HepG2 (cell line): ENCODE results near the gene FOXD1. TPM values are rescaled to one million over a fixed set of nuclear protein-coding genes. Genes with fewer than 3 reads are reported as not detected.

ENCODE experiments used
- ATF6 ChIP-seq: sonication (generic); formaldehyde crosslinking; conservative IDR thresholded peaks from 2 replicates; pipeline ENCODE4 v1.4.0; 2020; ENCODE audit warnings: missing genetic modification reagents
- ELF3 ChIP-seq: IDR thresholded peaks from 2 replicates; pipeline ENCODE4 v1.6.1; 2016; ENCODE audit warnings: missing genetic modification reagents, missing compliant biosample characterization
- IRF9 ChIP-seq: sonication (generic); formaldehyde crosslinking; IDR thresholded peaks from 2 replicates; pipeline ENCODE4 v1.8.0; 2022; ENCODE audit warnings: missing genetic modification reagents, mild to moderate bottlenecking, borderline replicate concordance
- IRX3 ChIP-seq: sonication (generic); formaldehyde crosslinking; IDR thresholded peaks from 2 replicates; pipeline ENCODE4 v1.8.1; 2023; ENCODE audit warnings: mild to moderate bottlenecking, low read depth, missing genetic modification reagents, borderline replicate concordance
- KDM6A ChIP-seq: IDR thresholded peaks from 2 replicates; pipeline ENCODE4 v1.6.1; 2016; ENCODE audit warnings: low read depth
- KLF15 ChIP-seq: sonication (generic); formaldehyde crosslinking; IDR thresholded peaks from 2 replicates; pipeline ENCODE4 v1.8.1; 2023; ENCODE audit warnings: borderline replicate concordance, mild to moderate bottlenecking, inconsistent platforms, missing genetic modification reagents, mixed read lengths
- MED1 ChIP-seq: sonication (generic); formaldehyde crosslinking; IDR thresholded peaks from 2 replicates; pipeline ENCODE4 v1.4.0; 2020; ENCODE audit warnings: missing genetic modification reagents
- MXD1 ChIP-seq: sonication (generic); formaldehyde crosslinking; IDR thresholded peaks from 2 replicates; pipeline ENCODE4 v1.4.0; 2020; ENCODE audit warnings: mild to moderate bottlenecking, missing genetic modification reagents
- NFRKB ChIP-seq: fragments of 450-650 bp; IDR thresholded peaks from 2 replicates; pipeline ENCODE4 v1.6.1; 2017
- POGZ ChIP-seq: sonication (generic); formaldehyde crosslinking; IDR thresholded peaks from 2 replicates; pipeline ENCODE4 v1.4.0; 2020; ENCODE audit warnings: mild to moderate bottlenecking, missing genetic modification reagents
- REL ChIP-seq: sonication (generic); formaldehyde crosslinking; conservative IDR thresholded peaks from 2 replicates; pipeline ENCODE4 v1.8.0; 2022; ENCODE audit warnings: mild to moderate bottlenecking, missing genetic modification reagents, moderate library complexity
- SIX4 ChIP-seq: sonication (generic); formaldehyde crosslinking; IDR thresholded peaks from 2 replicates; pipeline ENCODE4 v1.4.0; 2020; ENCODE audit warnings: missing genetic modification reagents
- TEAD3 ChIP-seq: optimal IDR thresholded peaks from 2 replicates; pipeline ENCODE3; 2016; ENCODE audit warnings: borderline replicate concordance
- TFE3 ChIP-seq: IDR thresholded peaks from 2 replicates; pipeline ENCODE4 v1.6.1; 2016
- YEATS4 ChIP-seq: sonication (generic); formaldehyde crosslinking; IDR thresholded peaks from 2 replicates; pipeline ENCODE4 v1.4.0; 2020; ENCODE audit warnings: missing genetic modification reagents, borderline replicate concordance
- ZBTB38 ChIP-seq: sonication (generic); formaldehyde crosslinking; IDR thresholded peaks from 2 replicates; pipeline ENCODE4 v1.5.1; 2020; ENCODE audit warnings: mild to moderate bottlenecking, missing genetic modification reagents
- ZFP90 ChIP-seq: sonication (generic); formaldehyde crosslinking; IDR thresholded peaks from 2 replicates; pipeline ENCODE4 v1.8.0; 2022; ENCODE audit warnings: missing genetic modification reagents, mild to moderate bottlenecking, inconsistent platforms, borderline replicate concordance
- ZNF10 ChIP-seq: sonication (generic); formaldehyde crosslinking; IDR thresholded peaks from 2 replicates; pipeline ENCODE4 v1.4.0; 2020; ENCODE audit warnings: mild to moderate bottlenecking, low read depth, missing genetic modification reagents, borderline replicate concordance
- ZNF263 ChIP-seq: sonication (generic); formaldehyde crosslinking; IDR thresholded peaks from 2 replicates; pipeline ENCODE4 v1.4.0; 2020; ENCODE audit warnings: missing genetic modification reagents
- ZNF276 ChIP-seq: sonication (generic); formaldehyde crosslinking; IDR thresholded peaks from 2 replicates; pipeline ENCODE4 v1.4.0; 2020; ENCODE audit warnings: mild to moderate bottlenecking, low read depth, missing genetic modification reagents
- ZNF530 ChIP-seq: sonication (generic); formaldehyde crosslinking; IDR thresholded peaks from 2 replicates; pipeline ENCODE4 v1.5.0; 2020; ENCODE audit warnings: low read depth, mild to moderate bottlenecking, missing genetic modification reagents
- ZNF556 ChIP-seq: sonication (generic); formaldehyde crosslinking; IDR thresholded peaks from 2 replicates; pipeline ENCODE4 v1.4.0; 2020; ENCODE audit warnings: mild to moderate bottlenecking, missing genetic modification reagents, borderline replicate concordance
- ZNF572 ChIP-seq: sonication (generic); formaldehyde crosslinking; IDR thresholded peaks from 2 replicates; pipeline ENCODE4 v1.5.1; 2020; ENCODE audit warnings: mild to moderate bottlenecking, missing genetic modification reagents
- ZNF746 ChIP-seq: sonication (generic); formaldehyde crosslinking; IDR thresholded peaks from 2 replicates; pipeline ENCODE4 v1.8.0; 2022; ENCODE audit warnings: mild to moderate bottlenecking, missing genetic modification reagents
- ZNF879 ChIP-seq: sonication (generic); formaldehyde crosslinking; IDR thresholded peaks from 2 replicates; pipeline ENCODE4 v1.8.1; 2023; ENCODE audit warnings: missing genetic modification reagents
- polyA plus RNA-seq, 8 experiments: library from polyadenylated mRNA; depleted of rRNA in 3 of 8; stranded (reverse) in 7 of 8; unstranded in 1 of 8; fragments of >200 nt; fragmentation: Illumina TruSeq in 4 of 8; extraction: Trizol in 4 of 8; gene quantifications; 2 replicates each; pipeline versions ENCODE4 v1.2.1 to v1.2.3, GENCODE V29; 2011 to 2016; ENCODE audit warnings: low read depth in 4 of 8, missing spikeins in 1 of 8, mixed read lengths in 1 of 8; ENCODE audit not compliant: insufficient read depth in 1 of 8
- total RNA-seq, 5 experiments: library from RNA; depleted of rRNA; stranded (reverse); fragments of >200 nt; fragmentation: Illumina TruSeq; extraction: Trizol; gene quantifications; 2 replicates each; pipeline ENCODE4 v1.2.3, GENCODE V29; 2016; ENCODE audit warnings: low read depth in 1 of 5

The FOXD1 gene
- total and polyA plus RNA-seq, 2 of the 13 experiments (the other 11 are each of a cell fraction or from before 2014, with no cell fraction given), result 0.04 to 0.05 TPM

- TF ChIP-seq NFRKB (no peak), TEAD3 (CRISPR knock-in tag) (no peak), REL (no peak), ZNF276 (CRISPR knock-in tag) (no peak), YEATS4 (CRISPR knock-in tag) (peak; percentile 64; the same call in 1 of the 2 replicates), POGZ (CRISPR knock-in tag) (0 out of 2 replicates have a peak, but pooled peaks have one; percentile 24), SIX4 (CRISPR knock-in tag) (no peak), TFE3 (CRISPR knock-in tag) (no peak), ATF6 (CRISPR knock-in tag) (no peak), ZFP90 (CRISPR knock-in tag) (no peak), MED1 (no peak), ZBTB38 (peak; percentile 47; the same call in 1 of the 2 replicates), KDM6A (CRISPR knock-in tag) (no peak), ZNF572 (no peak), MXD1 (CRISPR knock-in tag) (peak; percentile 66; the same call in 1 of the 2 replicates), ZNF530 (CRISPR knock-in tag) (no peak), IRX3 (CRISPR knock-in tag) (peak; percentile 71; the same call in 1 of the 2 replicates), ZNF10 (CRISPR knock-in tag) (no peak), ZNF263 (CRISPR knock-in tag) (peak; percentile 32), IRF9 (CRISPR knock-in tag) (peak; percentile 75; the same call in 1 of the 2 replicates), KLF15 (no peak; the same call in 1 of the 2 replicates), ZNF556 (CRISPR knock-in tag) (0 out of 2 replicates have a peak, but pooled peaks have one; percentile 3), ZNF879 (CRISPR knock-in tag) (no peak), ZNF746 (CRISPR knock-in tag) (0 out of 2 replicates have a peak, but pooled peaks have one; percentile 58), ELF3 (no peak)
These were observed 12.0 kb downstream of the FOXD1 start (continued) for GRCh38 chr5:73436535-73437100.
